Measurements from ENCODE around the gene ASAP2. TPM values are rescaled to one million over a fixed set of nuclear protein-coding genes. Genes with fewer than 3 reads are reported as not detected.
A peak's percentile ranks its signal among the peaks of the same experiment; 100 is the strongest.

The ASAP2 gene
- total and polyA plus RNA-seq, 9 of the 15 experiments (the other 6 are each of a cell fraction or from before 2014, with no cell fraction given): 0.06 to 4.3 (median 3.1) TPM

DNA sequence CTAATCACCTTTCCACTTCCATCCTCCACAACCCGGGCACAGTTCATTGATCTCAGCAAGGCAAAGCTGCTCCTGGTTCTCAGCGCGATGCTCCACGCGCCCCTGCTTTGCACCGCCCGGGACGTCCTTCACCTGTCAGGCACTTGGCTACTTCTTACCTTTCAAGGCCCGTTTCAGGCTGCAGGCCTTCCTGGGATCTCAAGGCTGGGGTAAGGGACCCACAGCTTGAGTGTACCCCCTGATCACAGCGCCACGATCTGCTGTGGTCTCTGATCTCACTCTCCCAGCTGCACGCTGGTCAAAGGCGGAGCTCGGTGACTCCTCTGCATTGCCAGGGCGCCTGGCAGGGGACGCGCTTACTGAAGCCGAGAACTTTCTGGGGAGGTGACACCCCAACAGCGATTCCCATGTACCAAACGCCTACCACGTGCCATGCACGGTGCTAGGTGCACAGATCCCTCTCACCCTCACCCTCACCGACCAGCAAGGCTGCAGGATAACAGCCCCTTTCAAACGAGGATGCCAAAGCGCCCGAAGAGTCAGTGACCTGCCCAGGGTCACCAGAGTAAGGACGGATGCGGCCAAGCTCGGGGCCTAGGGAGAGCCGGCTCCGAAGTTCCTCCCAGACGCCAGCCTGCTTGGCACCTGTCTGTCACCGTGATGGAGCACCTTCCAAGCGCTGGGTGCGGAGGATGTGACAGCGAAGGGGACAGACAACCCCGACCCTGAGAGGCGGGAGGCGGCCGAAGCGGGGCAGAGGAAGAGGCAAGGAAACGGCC lies 215.9 kb downstream of the ASAP2 start:
- CTCF ChIA-PET (ENCODE audit: low intra/inter-chr PET ratio): no interaction called here
- in situ Hi-C loops (cut with MboI): no loop called here
- Histone ChIP-seq H3K36me3 (ENCODE audit: control insufficient read depth, insufficient read depth, low read length) (peaks cover 21% of the 10 kb centered on the region), H3K79me2 (ENCODE audit: control insufficient read depth, insufficient read depth, low read length) (peaks cover 54% of the 10 kb centered on the region), H3K27ac (ENCODE audit: extremely low read depth, low read depth, low read length) (peak overlapping the region; percentile 90), H3K9me1 (ENCODE audit: control insufficient read depth, insufficient read depth, low read length) (no peaks in the 10 kb centered on the region), H3K27me3 (ENCODE audit: control insufficient read depth in 2 of 2, insufficient read depth in 2 of 2, low read length in 2 of 2) (no peaks in the 10 kb centered on the region), H3K4me1 (replicated peaks in 1 of 2; ENCODE audit: control insufficient read depth in 2 of 2, insufficient read depth in 2 of 2, low read length in 2 of 2) (peaks cover 19 to 29% of the 10 kb centered on the region in 2 experiments; a peak in 4 of 5 replicates), H3K4me2 (ENCODE audit: insufficient read depth, low read length) (peak overlapping the region; percentile 95), H2AFZ (ENCODE audit: low read depth, low read length) (peak overlapping the region; percentile 95), H3K4me3 (peak overlapping the region; percentile 90), H4K20me1 (replicated peaks; ENCODE audit: control insufficient read depth, insufficient read depth, low read length) (no peaks in the 10 kb centered on the region), H3K9me3 (replicated peaks; ENCODE audit: control insufficient read depth, insufficient read depth, low read depth, low read length) (no peaks in the 10 kb centered on the region), H3K9ac (ENCODE audit: insufficient read depth in 1 of 2, low read depth in 2 of 2, low read length in 2 of 2) (peak overlapping the region; percentile 96 to 100)
- POLR2A ChIA-PET: interaction anchor here (0.6 to 1.6 kb wide), 9 partner anchors 9 to 283 kb away, joined by 3 to 4 read pairs (median 3); partner anchors contain the start of gene ASAP2
- BruUV-seq (replicated peaks): TSS peak; percentile 46
- WGBS (ENCODE audit: insufficient coverage, low coverage, missing lambda C conversion rate): 6% methylated on average over 42 of the region's 42 CpGs
- peak; percentile 62 for FAIRE-seq
- DNase-seq (ENCODE audit: extremely low read depth in 1 of 4, low spot score in 3 of 4): peak; percentile 46 to 58 (median 54)
- intact Hi-C loops (cut with micrococcal nuclease): loop anchor here (5.0 kb wide), 3 partner anchors 130 to 280 kb away; partner anchors contain the start of gene ASAP2
- peak; percentile 69 for ATAC-seq
- TF ChIP-seq TCF7 (IDR thresholded peaks at IDR 0.05; ENCODE audit: borderline replicate concordance) (0 out of 2 replicates have a peak, but pooled peaks have one; percentile 16), SIN3A (IDR thresholded peaks at IDR 0.05; ENCODE audit: borderline replicate concordance in 2 of 2, control insufficient read depth in 1 of 2, low read depth in 2 of 2, low read length in 2 of 2) (no peak), MBD2 (IDR thresholded peaks at IDR 0.05; ENCODE audit: borderline replicate concordance, low read depth) (no peak), BHLHE40 (IDR thresholded peaks at IDR 0.05; ENCODE audit: low read length) (peak; percentile 19; the same call in 1 of the 2 replicates), SMARCE1 (IDR thresholded peaks at IDR 0.05) (0 out of 2 replicates have a peak, but pooled peaks have one; percentile 12), PBX2 (CRISPR knock-in tag; IDR thresholded peaks at IDR 0.05; ENCODE audit: low read depth) (peak; percentile 90), PBX2 (tag; conservative IDR thresholded peaks at IDR 0.05; ENCODE audit: low read depth) (peak; percentile 95), TFAP4 (CRISPR knock-in tag; IDR thresholded peaks at IDR 0.05; ENCODE audit: borderline replicate concordance) (peak; percentile 78)
- TF ChIP-seq, protein P1, sequence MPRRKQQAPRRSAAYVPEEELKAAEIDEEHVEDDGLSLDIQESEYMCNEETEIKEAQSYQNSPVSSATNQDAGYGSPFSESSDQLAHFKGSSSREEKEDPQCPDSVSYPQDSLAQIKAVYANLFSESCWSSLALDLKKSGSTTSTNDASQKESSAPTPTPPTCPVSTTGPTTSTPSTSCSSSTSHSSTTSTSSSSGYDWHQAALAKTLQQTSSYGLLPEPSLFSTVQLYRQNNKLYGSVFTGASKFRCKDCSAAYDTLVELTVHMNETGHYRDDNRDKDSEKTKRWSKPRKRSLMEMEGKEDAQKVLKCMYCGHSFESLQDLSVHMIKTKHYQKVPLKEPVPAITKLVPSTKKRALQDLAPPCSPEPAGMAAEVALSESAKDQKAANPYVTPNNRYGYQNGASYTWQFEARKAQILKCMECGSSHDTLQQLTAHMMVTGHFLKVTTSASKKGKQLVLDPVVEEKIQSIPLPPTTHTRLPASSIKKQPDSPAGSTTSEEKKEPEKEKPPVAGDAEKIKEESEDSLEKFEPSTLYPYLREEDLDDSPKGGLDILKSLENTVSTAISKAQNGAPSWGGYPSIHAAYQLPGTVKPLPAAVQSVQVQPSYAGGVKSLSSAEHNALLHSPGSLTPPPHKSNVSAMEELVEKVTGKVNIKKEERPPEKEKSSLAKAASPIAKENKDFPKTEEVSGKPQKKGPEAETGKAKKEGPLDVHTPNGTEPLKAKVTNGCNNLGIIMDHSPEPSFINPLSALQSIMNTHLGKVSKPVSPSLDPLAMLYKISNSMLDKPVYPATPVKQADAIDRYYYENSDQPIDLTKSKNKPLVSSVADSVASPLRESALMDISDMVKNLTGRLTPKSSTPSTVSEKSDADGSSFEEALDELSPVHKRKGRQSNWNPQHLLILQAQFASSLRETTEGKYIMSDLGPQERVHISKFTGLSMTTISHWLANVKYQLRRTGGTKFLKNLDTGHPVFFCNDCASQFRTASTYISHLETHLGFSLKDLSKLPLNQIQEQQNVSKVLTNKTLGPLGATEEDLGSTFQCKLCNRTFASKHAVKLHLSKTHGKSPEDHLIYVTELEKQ (CRISPR knock-in tag; IDR thresholded peaks at IDR 0.05): 0 out of 2 replicates have a peak, but pooled peaks have one; percentile 8
- TF ChIP-seq, protein P2, sequence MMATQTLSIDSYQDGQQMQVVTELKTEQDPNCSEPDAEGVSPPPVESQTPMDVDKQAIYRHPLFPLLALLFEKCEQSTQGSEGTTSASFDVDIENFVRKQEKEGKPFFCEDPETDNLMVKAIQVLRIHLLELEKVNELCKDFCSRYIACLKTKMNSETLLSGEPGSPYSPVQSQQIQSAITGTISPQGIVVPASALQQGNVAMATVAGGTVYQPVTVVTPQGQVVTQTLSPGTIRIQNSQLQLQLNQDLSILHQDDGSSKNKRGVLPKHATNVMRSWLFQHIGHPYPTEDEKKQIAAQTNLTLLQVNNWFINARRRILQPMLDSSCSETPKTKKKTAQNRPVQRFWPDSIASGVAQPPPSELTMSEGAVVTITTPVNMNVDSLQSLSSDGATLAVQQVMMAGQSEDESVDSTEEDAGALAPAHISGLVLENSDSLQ (IDR thresholded peaks at IDR 0.05): peak; percentile 98
